Esophagus squamous epithelium (tissue), 5 donors: ENCODE data around the gene ACAD8. TPM values are rescaled to one million over a fixed set of nuclear protein-coding genes. Genes with fewer than 3 reads are reported as not detected.

ENCODE experiments used
- DNase-seq: peaks from one replicate; lab custom pipeline; 2025; lab: John Stamatoyannopoulos, UW
- H3K27ac ChIP-seq, 4 donors: fragments of 200-600 bp; sonication (generic); one replicate each; pipeline ENCODE4 v1.5.1; 2016 to 2019; ENCODE audit warnings: mild to moderate bottlenecking in 1 of 4
- H3K27me3 ChIP-seq, 4 donors: fragments of 200-600 bp; sonication (generic); 1 replicate in 3 of 4; 2 replicates in 1 of 4; pipeline versions ENCODE4 v1.5.1 to v1.6.0; 2017 to 2021; ENCODE audit warnings: antibody characterized with exemption in 1 of 4
- H3K36me3 ChIP-seq, 3 donors: fragments of 200-600 bp; sonication (generic); one replicate each; pipeline ENCODE4 v1.5.1; 2016 to 2019
- H3K4me1 ChIP-seq, 3 donors: fragments of 200-600 bp; sonication (generic); one replicate each; pipeline ENCODE4 v1.5.1; 2017 to 2019
- H3K4me3 ChIP-seq, 4 donors: fragments of 200-600 bp; sonication (generic); 1 replicate in 3 of 4; 2 replicates in 1 of 4; pipeline ENCODE4 v1.5.1; 2016 to 2019; ENCODE audit warnings: mild to moderate bottlenecking in 2 of 4, moderate library complexity in 1 of 4
- H3K9me3 ChIP-seq, 3 donors: fragments of 200-600 bp; sonication (generic); one replicate each; pipeline ENCODE4 v1.5.1; 2016 to 2019
- CTCF ChIP-seq, 6 experiments: fragments of 450-650 bp in 4 of 6; fragments of 200-600 bp in 2 of 6; sonication (generic) in 2 of 6; IDR thresholded peaks; one replicate each; pipeline ENCODE4 v1.5.1; 2016 to 2019; ENCODE audit warnings: antibody characterized with exemption in 6 of 6, mild to moderate bottlenecking in 4 of 6, moderate library complexity in 4 of 6
- POLR2A ChIP-seq, 4 donors: fragments of 450-650 bp; IDR thresholded peaks; one replicate each; pipeline ENCODE4 v1.6.1; 2017; ENCODE audit warnings: antibody characterized with exemption in 4 of 4, mild to moderate bottlenecking in 4 of 4, moderate library complexity in 3 of 4
- WGBS, 2 donors: methylation state at CpG; one replicate each; pipeline ENCODE4 v1.1.5; 2018; 5-methylcytosine and 5-hydroxymethylcytosine counted together
- intact Hi-C: fragments of 100-400 bp; cut with DNase I; formaldehyde crosslinking; loops from one replicate; pipeline ENCODE4 v1.15.0; 2022
- total RNA-seq, 4 donors: library from RNA; depleted of rRNA; stranded (reverse); fragments of >200 nt; gene quantifications; one replicate each; pipeline ENCODE4 v1.1.0, GENCODE V29; 2016
- donor health status: DM: yes; HTN: yes; CAD: no.

ACAD8 gene
- total RNA-seq, 4 donors from 2014 or later = 11.3 to 25.1 (median 18.2) TPM

- no peak for TF ChIP-seq POLR2A (IDR thresholded peaks at IDR 0.05)
- no peak for TF ChIP-seq CTCF (IDR thresholded peaks at IDR 0.05)
- Histone ChIP-seq H3K27me3 (peaks cover 4 to 76% (median 14%) of the 10 kb centered on the region in 4 donors), H3K4me3 (no peak overlapping the region), H3K4me1 (peaks cover 14 to 19% (median 16%) of the 10 kb centered on the region in 3 donors), H3K9me3 (no peaks in the 10 kb centered on the region), H3K27ac (no peak overlapping the region), H3K36me3 (no peaks in the 10 kb centered on the region)
- intact Hi-C loops = no loop called here
- 86 to 92% methylated on average over 4 of the region's 4 CpGs for WGBS, 2 donors
- DNase-seq = no peak
Measured at GRCh38 chr11:134271978-134272377, 18.6 kb downstream of the ACAD8 start.

GRCh38 chr11:134272381-134273316, 19.3 kb downstream of the ACAD8 start:
- Histone ChIP-seq H3K27me3 (peaks cover 4 to 83% (median 18%) of the 10 kb centered on the region in 4 donors), H3K4me1 (peaks cover 14 to 23% (median 16%) of the 10 kb centered on the region in 3 donors)

GRCh38 chr11:134273317-134273712, 19.9 kb downstream of the ACAD8 start:
- 49 to 68% methylated on average over 3 of the region's 3 CpGs for WGBS, 2 donors
- no peak for DNase-seq
- H3K36me3 ChIP-seq = no peaks in the 10 kb centered on the region
- intact Hi-C loops = no loop called here
- peaks cover 4 to 89% (median 19%) of the 10 kb centered on the region in 4 donors for H3K27me3 ChIP-seq
- TF ChIP-seq CTCF (IDR thresholded peaks at IDR 0.05) (no peak), POLR2A (IDR thresholded peaks at IDR 0.05) (no peak)
- H3K4me3 ChIP-seq = no peak overlapping the region
- H3K27ac ChIP-seq = no peak overlapping the region
- peaks cover 0 to 1% (median 0%) of the 10 kb centered on the region in 3 donors for H3K9me3 ChIP-seq
- peaks cover 14 to 23% (median 16%) of the 10 kb centered on the region in 3 donors for H3K4me1 ChIP-seq

More at GRCh38 chr11:134272381-134273316, 19.3 kb downstream of the ACAD8 start:
- TF ChIP-seq POLR2A (IDR thresholded peaks at IDR 0.05) = no peak
- no peak for TF ChIP-seq CTCF (IDR thresholded peaks at IDR 0.05)
- 52 to 56% methylated on average over 16 to 18 of the region's 18 CpGs for WGBS, 2 donors
- DNase-seq = no peak
- Histone ChIP-seq H3K9me3 (no peaks in the 10 kb centered on the region), H3K4me3 (no peak overlapping the region), H3K27ac (no peak overlapping the region), H3K36me3 (no peaks in the 10 kb centered on the region)
- intact Hi-C loops = no loop called here

GRCh38 chr11:134275188-134275533, 21.8 kb downstream of the ACAD8 start:
- Histone ChIP-seq H3K9me3 (peaks cover 0 to 4% (median 0%) of the 10 kb centered on the region in 3 donors), H3K27ac (no peak overlapping the region), H3K4me3 (peak overlapping the region in 1 of 4 donors; percentile 64), H3K27me3 (peaks cover 4 to 100% (median 19%) of the 10 kb centered on the region in 4 donors), H3K36me3 (no peaks in the 10 kb centered on the region), H3K4me1 (peaks cover 14 to 23% (median 16%) of the 10 kb centered on the region in 3 donors)
- TF ChIP-seq POLR2A (IDR thresholded peaks at IDR 0.05) (no peak), CTCF (IDR thresholded peaks at IDR 0.05) (no peak)
- whole genome bisulfite sequencing, 2 donors = 16 to 19% methylated on average over 5 of the region's 5 CpGs
- no peak for DNase-seq
- intact Hi-C loops = no loop called here
